COLO829 (cell line): Measurements from ENCODE around the gene RPS6KA5.
"Not testable (repeated sequence)": the region's sequence is repeated elsewhere in the genome, so short reads cannot be mapped to it uniquely, and the experiment has no call there.

Experiments
- DNase-seq: peaks from one replicate; pipeline ENCODE4 v3.0.0; 2012; ENCODE audit warnings: low spot score

RPS6KA5 gene

GRCh38 chr14:91027561-91027960 is 32.9 kb downstream of the RPS6KA5 start:
- DNase-seq = no peak

GRCh38 chr14:91022622-91023028 is 37.8 kb downstream of the RPS6KA5 start:
- DNase-seq = not testable (repeated sequence)

GRCh38 chr14:91021991-91022621 is 38.3 kb downstream of the RPS6KA5 start:
- DNase-seq = no peak

GRCh38 chr14:91021115-91021514 is 39.3 kb downstream of the RPS6KA5 start:
- DNase-seq = no peak

- peak; percentile 47 for DNase-seq
Measured at GRCh38 chr14:91019673-91020072, 40.8 kb downstream of the RPS6KA5 start.

GRCh38 chr14:91018481-91018880 is 42.0 kb downstream of the RPS6KA5 start:
- no peak for DNase-seq

- no peak for DNase-seq
Measured at GRCh38 chr14:91016800-91017410, 43.5 kb downstream of the RPS6KA5 start.

- DNase-seq = no peak
Measured at GRCh38 chr14:91015435-91015834, 45.0 kb downstream of the RPS6KA5 start.

GRCh38 chr14:91012045-91012444 is 48.4 kb downstream of the RPS6KA5 start:
- no peak for DNase-seq

GRCh38 chr14:91010153-91010533 is 50.3 kb downstream of the RPS6KA5 start:
- DNase-seq = no peak

GRCh38 chr14:91009501-91010152 is 50.8 kb downstream of the RPS6KA5 start:
- DNase-seq = no peak

- no peak for DNase-seq
Measured at GRCh38 chr14:91008759-91009409, 51.6 kb downstream of the RPS6KA5 start.

GRCh38 chr14:91005716-91006115 is 54.7 kb downstream of the RPS6KA5 start:
- no peak for DNase-seq

GRCh38 chr14:91004987-91005386 is 55.5 kb downstream of the RPS6KA5 start:
- no peak for DNase-seq

- peak; percentile 19 for DNase-seq
Measured at GRCh38 chr14:90999299-90999698, 61.1 kb downstream of the RPS6KA5 start.

GRCh38 chr14:90996967-90997366 is 63.5 kb downstream of the RPS6KA5 start:
- DNase-seq = no peak

- no peak for DNase-seq
Measured at GRCh38 chr14:90995785-90996184, 64.7 kb downstream of the RPS6KA5 start.

GRCh38 chr14:90993792-90994191 is 66.6 kb downstream of the RPS6KA5 start:
- no peak for DNase-seq

GRCh38 chr14:90991690-90992443 is 68.6 kb downstream of the RPS6KA5 start:
- no peak for DNase-seq

- no peak for DNase-seq
Measured at GRCh38 chr14:90990141-90990540, 70.3 kb downstream of the RPS6KA5 start.

- no peak for DNase-seq
Measured at GRCh38 chr14:90987140-90987539, 73.3 kb downstream of the RPS6KA5 start.

GRCh38 chr14:90986510-90986909 is 73.9 kb downstream of the RPS6KA5 start:
- DNase-seq = no peak
